GM19099 (cell line): ENCODE data around the gene FGD3.

ENCODE experiments used
- POLR2A ChIP-seq: IDR thresholded peaks from 3 replicates; pipeline ENCODE4 v1.6.1; 2011; ENCODE audit warnings: low read depth; ENCODE audit not compliant: insufficient read length; ENCODE audit errors: extremely low read depth

The FGD3 gene

GRCh38 chr9:93007529-93008058 lies 60.3 kb downstream of the FGD3 start:
- no peak for TF ChIP-seq POLR2A

DNA sequence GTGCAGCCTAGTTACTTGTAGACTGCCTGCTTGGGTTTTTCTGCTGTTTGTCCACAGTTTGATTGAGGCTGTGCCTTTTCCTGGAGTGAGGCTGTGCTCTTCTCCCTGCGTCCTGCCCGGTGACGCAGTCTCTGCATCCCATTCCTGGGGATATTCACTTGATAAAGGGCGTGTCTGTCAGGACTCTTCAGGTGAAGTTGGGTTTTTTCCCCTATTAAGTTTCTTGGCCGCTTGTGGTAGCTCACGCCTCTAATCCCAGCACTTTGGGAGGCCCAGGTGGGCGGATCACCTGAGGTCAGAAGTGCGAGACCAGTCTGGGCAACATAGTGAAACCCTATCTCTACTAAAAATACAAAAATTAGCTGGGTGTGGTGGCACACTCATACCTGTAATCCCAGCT lies 61.1 kb downstream of the FGD3 start:
- no peak for TF ChIP-seq POLR2A

- no peak for TF ChIP-seq POLR2A
Measured at GRCh38 chr9:93009337-93010015, 62.2 kb downstream of the FGD3 start.

- no peak for TF ChIP-seq POLR2A
Measured at GRCh38 chr9:93010056-93010455, 62.7 kb downstream of the FGD3 start.

GRCh38 chr9:93010704-93011103 lies 63.4 kb downstream of the FGD3 start:
- TF ChIP-seq POLR2A = no peak

DNA sequence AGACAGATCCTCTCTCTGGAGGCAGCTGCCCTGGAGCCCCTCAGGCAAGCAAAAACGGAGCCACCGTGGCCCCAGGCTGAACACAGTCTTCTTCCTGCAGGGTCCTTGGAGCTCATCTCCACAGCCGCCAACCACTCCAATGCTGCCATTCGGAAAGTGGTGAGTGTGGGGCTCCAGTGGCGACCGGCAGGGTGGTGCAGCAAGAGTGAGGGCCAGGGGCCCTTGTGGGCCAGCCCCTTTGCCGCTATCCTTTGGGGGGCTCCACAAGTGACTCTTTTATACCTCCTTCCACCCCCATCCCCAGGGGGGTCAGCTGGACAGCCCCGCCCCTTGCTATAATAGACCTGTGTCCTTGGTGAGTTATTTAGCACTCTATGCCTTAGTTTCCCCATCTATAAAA lies 63.8 kb downstream of the FGD3 start:
- no peak for TF ChIP-seq POLR2A

DNA sequence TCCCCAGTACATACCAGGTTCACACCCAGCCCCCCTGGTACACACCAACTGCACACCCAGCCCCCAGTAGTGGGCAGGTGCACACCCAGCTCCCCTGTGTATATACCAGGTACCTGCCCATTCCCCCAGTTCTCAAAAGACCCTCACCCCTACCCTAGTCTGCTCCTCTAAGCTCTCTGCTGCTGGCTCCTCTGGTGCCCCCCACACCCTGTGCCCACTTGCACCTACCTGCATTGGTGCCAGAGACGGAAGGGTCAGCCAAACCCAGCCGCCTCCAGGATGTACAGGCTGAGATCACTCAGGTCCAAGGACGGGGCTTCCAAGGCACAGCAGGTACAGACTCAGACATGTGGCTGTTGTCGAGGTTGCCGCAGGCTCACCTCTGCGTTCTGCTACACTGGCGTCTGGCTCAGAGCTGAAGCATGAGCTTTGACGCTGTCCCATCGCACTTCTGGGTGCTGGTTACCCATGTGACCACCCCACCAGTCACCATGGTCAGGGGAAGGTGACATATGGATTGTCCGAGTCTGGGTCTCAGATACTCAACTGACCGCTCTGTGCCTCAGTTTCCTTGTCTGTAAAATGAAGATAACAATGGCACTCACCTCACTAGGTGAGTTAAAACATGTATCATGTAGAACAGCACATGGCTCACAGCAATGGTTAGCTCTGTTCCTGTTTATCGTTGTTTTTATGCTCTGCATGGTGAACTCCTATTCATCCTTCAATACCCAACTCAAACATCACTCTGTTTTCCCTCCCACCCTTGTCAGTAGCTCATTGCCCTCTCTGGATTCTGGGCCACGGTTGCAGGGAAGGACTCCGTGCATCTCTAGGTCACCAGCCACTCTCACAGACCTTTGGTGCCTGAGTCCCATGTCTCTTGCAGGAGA lies 65.9 kb downstream of the FGD3 start:
- no peak for TF ChIP-seq POLR2A

DNA sequence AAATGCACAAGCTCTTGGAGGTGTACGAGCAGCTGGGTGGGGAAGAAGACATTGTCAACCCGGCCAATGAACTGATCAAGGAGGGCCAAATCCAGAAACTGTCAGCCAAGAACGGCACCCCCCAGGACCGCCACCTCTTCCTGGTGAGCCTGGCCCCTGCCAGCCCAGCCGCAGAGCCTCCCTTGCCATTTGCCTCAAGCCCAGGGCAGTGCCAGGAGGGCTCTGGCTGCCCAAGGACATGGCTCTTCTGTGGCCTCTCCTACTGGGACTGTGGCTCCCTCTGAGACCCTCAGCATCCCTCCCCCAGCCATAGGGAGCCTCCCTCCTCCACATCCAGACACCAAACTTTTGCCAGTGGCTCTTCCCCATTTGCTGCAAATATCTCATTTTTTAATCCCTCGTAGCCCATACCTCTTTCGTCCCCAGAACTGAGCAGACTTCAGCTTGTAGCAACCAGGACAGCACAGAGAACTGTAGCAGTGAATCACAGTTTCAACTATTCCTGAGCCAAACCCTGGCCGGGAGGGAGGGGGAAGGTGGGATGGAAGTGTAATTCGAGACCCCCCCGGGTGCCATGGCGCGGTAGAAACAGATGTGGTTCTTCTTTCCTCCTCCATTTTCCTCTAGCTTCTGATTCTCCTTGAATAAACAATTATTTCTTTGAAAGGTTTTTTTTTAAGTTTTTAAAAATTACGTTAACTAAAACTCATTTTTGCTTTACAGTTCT lies 66.7 kb downstream of the FGD3 start:
- no peak for TF ChIP-seq POLR2A

DNA sequence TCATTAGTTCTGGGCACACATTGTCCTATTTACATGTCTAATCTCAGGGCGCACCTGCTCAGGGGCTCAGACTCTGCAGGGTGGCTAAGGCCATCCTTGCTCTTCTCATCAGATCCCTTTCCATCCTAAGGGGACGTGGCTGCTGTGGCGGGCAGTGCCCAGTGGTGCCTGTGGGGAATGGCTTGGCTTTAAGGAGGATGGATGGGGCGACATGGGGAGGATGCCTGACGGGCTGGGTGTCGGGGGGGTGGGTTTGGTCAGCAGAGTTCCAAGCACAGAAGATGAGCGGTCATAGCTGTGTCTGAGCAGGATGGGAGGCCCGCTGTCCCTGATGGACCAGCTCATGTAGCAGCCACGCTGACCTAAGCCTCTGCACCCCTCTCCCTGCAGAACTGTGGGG lies 70.3 kb downstream of the FGD3 start:
- no peak for TF ChIP-seq POLR2A

DNA sequence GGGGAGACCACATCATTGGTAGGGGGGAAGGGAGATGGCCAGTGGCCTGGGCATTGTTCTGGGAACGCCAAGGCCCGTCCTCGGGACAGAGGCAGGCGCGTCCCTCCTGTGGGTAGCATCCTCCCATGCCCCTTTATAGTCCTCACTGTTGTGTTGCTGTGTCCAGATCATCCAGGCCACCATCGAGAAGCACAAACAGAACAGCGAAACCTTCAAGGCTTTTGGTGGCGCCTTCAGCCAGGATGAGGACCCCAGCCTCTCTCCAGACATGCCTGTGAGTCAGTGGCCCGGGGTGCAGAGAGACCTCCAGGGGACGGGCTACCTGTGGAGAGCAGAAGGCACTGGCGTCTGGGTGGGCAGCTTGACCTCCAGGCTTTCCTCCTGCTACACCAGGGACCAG lies 72.8 kb downstream of the FGD3 start:
- no peak for TF ChIP-seq POLR2A

DNA sequence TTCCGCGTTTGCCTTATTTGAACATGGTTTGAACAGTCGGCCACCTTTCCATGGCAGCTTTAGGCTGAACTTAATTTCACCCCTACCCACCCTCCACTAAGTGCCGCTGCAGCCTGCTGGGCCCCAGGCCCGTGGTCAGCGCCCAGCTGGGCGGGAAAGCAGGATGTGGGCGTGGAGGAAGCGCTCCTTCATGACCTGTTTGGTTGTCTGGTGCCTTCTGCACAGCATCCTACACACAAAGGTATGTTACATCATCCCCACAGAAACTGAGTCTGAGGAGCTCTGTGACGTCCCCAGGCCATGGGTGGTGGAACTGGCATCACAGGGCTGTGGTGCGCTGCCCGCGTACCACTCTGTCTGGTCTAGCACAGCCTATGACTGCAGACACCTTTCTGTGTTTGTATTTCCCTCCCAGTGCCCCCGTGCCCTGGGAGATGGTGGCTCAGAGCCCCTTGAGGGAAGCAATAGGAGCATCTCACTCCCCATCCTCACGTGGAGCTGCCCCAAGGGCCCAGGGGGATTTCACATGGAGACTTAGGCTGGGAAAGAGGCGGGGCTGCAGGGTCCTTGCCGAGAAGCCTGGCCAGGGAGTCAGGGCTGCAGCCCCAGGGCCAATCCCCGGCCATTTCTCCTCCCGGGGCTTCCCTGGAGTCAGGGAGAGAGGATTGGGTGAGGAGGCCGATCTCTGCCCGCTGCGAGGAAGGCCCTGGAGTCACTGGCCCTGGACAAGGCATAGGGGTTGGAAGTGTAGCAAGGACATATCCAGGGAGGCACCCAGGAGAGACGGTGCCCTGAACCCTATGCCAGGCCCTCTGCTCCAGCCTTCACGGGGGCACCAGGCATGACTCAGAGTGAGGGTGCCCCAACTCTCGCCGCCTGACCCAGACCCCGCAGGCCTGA lies 73.7 kb downstream of the FGD3 start:
- TF ChIP-seq POLR2A = no peak

- no peak for TF ChIP-seq POLR2A
Measured at GRCh38 chr9:93022066-93022465, 74.7 kb downstream of the FGD3 start.

- no peak for TF ChIP-seq POLR2A
Measured at GRCh38 chr9:93022721-93023520, 75.6 kb downstream of the FGD3 start.

- no peak for TF ChIP-seq POLR2A
Measured at GRCh38 chr9:93023521-93023815, 76.1 kb downstream of the FGD3 start.
